ENCODE data around the gene DDX18.
"Not testable (repeated sequence)": the region's sequence is repeated elsewhere in the genome, so short reads cannot be mapped to it uniquely, and the experiment has no call there.

Gene DDX18

GRCh38 chr2:117814417-117815264, at the start of gene DDX18:
Gene DDX18, plus strand, starts transcription at chr2:117814691. Its CDS starts 87 bp downstream, at chr2:117814778.
- peak; percentile 85 for DNase-seq

- no peak for DNase-seq
Observed at GRCh38 chr2:117770730-117771129, 43.8 kb upstream of the DDX18 start.

GRCh38 chr2:117771969-117772630, 42.4 kb upstream of the DDX18 start:
- no peak for DNase-seq

GRCh38 chr2:117774716-117775115, 39.8 kb upstream of the DDX18 start:
- no peak for DNase-seq

GRCh38 chr2:117775703-117776219, 38.7 kb upstream of the DDX18 start:
- DNase-seq: no peak

- DNase-seq: no peak
Observed at GRCh38 chr2:117776888-117777287, 37.6 kb upstream of the DDX18 start.

GRCh38 chr2:117785740-117786139, 28.8 kb upstream of the DDX18 start:
- peak; percentile 12 for DNase-seq

GRCh38 chr2:117786520-117786919, 28.0 kb upstream of the DDX18 start:
- no peak for DNase-seq

GRCh38 chr2:117789505-117789904, 25.0 kb upstream of the DDX18 start:
- DNase-seq: no peak

- no peak for DNase-seq
Observed at GRCh38 chr2:117794668-117795067, 19.8 kb upstream of the DDX18 start.

- no peak for DNase-seq
Observed at GRCh38 chr2:117801826-117802225, 12.7 kb upstream of the DDX18 start.

- DNase-seq: not testable (repeated sequence)
Observed at GRCh38 chr2:117803644-117804325, 10.7 kb upstream of the DDX18 start.

GRCh38 chr2:117812443-117812842, 2.0 kb upstream of the DDX18 start:
- no peak for DNase-seq

- DNase-seq: no peak
Observed at GRCh38 chr2:117815946-117816345, 1.5 kb downstream of the DDX18 start.

GRCh38 chr2:117818921-117819320, 4.4 kb downstream of the DDX18 start:
- DNase-seq: no peak

- no peak for DNase-seq
Observed at GRCh38 chr2:117820444-117820843, 6.0 kb downstream of the DDX18 start.

GRCh38 chr2:117825437-117825836, 10.9 kb downstream of the DDX18 start:
- no peak for DNase-seq

GRCh38 chr2:117827464-117827863, 13.0 kb downstream of the DDX18 start:
- not testable (repeated sequence) for DNase-seq

GRCh38 chr2:117828870-117829269, 14.4 kb downstream of the DDX18 start:
- no peak for DNase-seq

GRCh38 chr2:117832332-117832731, 17.8 kb downstream of the DDX18 start:
- no peak for DNase-seq

GRCh38 chr2:117832905-117833613, 18.6 kb downstream of the DDX18 start:
- no peak for DNase-seq

GRCh38 chr2:117833911-117834310, 19.4 kb downstream of the DDX18 start:
- DNase-seq: no peak

GRCh38 chr2:117834992-117835391, 20.5 kb downstream of the DDX18 start:
- DNase-seq: no peak

Data from NCI-H1436 treated with DMSO at 0.1 percent for 48 hours (cell line).